Measurements from ENCODE around the gene STBD1.
A peak's percentile ranks its signal among the peaks of the same experiment; 100 is the strongest.

STBD1 gene

GRCh38 chr4:76305971-76306881 is at the start of gene STBD1:
Gene STBD1, plus strand, starts transcription at chr4:76306733. Its CDS starts 37 bp downstream, at chr4:76306770.
- DNase-seq: peak; percentile 67
- in situ Hi-C loops (cut with HindIII; ENCODE audit: low pct_ligation_motif_present, low pct_unique_long_range_greater_than_20kb, low sequenced_read_pairs): no loop called here

- DNase-seq: no peak
- in situ Hi-C loops (cut with HindIII; ENCODE audit: low pct_ligation_motif_present, low pct_unique_long_range_greater_than_20kb, low sequenced_read_pairs): no loop called here
These were observed 49.6 kb upstream of the STBD1 start for GRCh38 chr4:76256968-76257367.

DNA sequence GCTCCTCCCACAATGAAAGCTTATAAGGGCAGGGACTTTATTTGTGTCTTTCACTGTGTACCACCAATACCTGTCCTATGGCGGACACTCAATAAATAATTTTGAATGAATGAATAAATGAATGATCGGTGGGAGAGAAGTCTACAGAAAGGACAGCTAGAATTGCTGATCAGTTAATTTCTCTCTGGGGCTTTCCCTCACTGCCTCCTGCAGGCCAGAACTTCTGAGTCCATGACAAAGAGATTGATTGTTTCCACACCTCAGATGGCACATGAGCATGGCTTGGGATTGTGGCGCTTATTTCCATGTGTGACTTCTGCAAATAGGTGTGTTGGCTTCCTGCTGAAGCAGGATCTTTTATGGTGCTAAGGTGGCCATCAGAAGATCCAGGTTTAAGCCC is 48.7 kb upstream of the STBD1 start:
- in situ Hi-C loops (cut with HindIII; ENCODE audit: low pct_ligation_motif_present, low pct_unique_long_range_greater_than_20kb, low sequenced_read_pairs): no loop called here
- no peak for DNase-seq

- in situ Hi-C loops (cut with HindIII; ENCODE audit: low pct_ligation_motif_present, low pct_unique_long_range_greater_than_20kb, low sequenced_read_pairs): no loop called here
- no peak for DNase-seq
These were observed 46.0 kb upstream of the STBD1 start for GRCh38 chr4:76260571-76260970.

GRCh38 chr4:76265631-76266218 is 40.8 kb upstream of the STBD1 start:
- in situ Hi-C loops (cut with HindIII; ENCODE audit: low pct_ligation_motif_present, low pct_unique_long_range_greater_than_20kb, low sequenced_read_pairs): no loop called here

DNA sequence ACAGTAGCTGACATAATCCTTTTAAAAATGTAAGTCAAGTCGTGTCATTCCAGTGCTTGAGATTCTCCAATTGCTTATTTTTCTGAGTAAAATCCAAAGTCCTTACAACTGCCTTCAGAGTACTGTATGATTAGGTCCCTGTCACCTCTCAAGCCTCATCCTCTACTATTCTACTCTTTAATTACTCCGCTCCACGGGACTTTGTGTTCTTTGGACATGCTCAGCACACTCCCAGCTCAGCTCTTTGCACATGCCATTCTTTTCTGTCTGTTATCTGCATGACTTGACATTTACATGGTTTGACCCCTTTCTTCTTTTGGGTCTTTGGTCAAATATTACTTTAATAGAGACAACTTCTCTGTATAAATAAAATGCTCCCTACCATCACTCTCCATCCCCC is 39.9 kb upstream of the STBD1 start:
- in situ Hi-C loops (cut with HindIII; ENCODE audit: low pct_ligation_motif_present, low pct_unique_long_range_greater_than_20kb, low sequenced_read_pairs): no loop called here
- DNase-seq: no peak

More at GRCh38 chr4:76265631-76266218, 40.8 kb upstream of the STBD1 start:
- DNase-seq: no peak

DNA sequence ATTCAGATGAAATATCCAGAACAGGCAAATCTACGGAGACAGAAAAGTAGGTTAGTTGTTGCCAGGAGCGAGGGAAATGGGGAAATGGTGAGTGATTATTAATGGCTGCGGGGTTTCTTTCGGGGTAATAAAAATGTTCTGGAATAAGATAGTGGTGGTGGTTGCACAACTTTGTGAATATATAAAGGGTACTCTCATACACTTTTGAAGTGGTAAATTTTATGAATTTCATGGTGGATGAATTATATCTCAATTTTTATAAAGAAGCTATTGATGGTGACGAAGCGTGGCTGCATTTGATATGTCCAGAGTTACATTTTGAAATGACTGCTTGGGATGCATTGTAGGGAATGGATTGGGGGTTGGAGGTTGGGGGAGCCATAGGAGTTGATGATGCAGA is 38.7 kb upstream of the STBD1 start:
- DNase-seq: no peak
- in situ Hi-C loops (cut with HindIII; ENCODE audit: low pct_ligation_motif_present, low pct_unique_long_range_greater_than_20kb, low sequenced_read_pairs): no loop called here

GRCh38 chr4:76270244-76271175 is 36.0 kb upstream of the STBD1 start:
- in situ Hi-C loops (cut with HindIII; ENCODE audit: low pct_ligation_motif_present, low pct_unique_long_range_greater_than_20kb, low sequenced_read_pairs): no loop called here
- DNase-seq: no peak

DNA sequence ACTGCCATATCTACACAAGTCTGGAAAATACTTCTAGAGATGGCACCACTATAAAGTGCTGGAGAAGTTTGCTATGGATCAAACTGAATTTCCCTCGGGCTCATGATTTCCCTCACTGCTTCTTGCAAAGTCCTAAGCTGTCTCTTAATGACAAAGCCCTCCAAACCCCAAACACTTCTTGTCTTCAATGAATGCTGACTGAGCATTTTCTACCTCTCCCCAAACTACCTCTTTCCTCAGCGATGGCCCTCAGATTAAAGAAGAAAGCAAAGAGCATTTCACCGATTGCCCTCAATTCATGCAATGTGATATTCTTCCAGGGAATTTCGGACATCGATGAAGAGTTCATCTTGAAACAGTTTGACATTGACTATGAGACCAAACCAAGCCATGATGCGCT is 35.3 kb upstream of the STBD1 start:
- no peak for DNase-seq
- in situ Hi-C loops (cut with HindIII; ENCODE audit: low pct_ligation_motif_present, low pct_unique_long_range_greater_than_20kb, low sequenced_read_pairs): no loop called here

GRCh38 chr4:76272073-76272472 is 34.5 kb upstream of the STBD1 start:
- in situ Hi-C loops (cut with HindIII; ENCODE audit: low pct_ligation_motif_present, low pct_unique_long_range_greater_than_20kb, low sequenced_read_pairs): no loop called here
- DNase-seq: no peak

DNA sequence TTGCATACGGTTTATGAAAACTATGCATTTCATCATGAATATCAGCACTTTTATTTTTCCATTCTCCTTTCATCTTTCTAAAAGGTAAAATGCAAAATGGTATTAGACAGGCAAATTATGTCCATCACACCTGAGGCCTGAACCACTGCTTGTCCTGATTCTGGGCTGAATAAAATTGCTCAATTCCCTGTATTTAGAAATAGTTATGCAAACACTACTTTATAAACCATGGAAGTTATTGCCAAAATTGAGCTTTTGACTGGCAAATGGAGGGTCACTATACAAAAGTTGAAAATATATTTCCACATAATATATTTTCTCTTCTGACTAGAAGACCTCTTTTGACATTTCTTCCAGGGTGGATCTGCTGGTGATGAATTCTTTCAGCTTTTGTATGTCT is 34.0 kb upstream of the STBD1 start:
- in situ Hi-C loops (cut with HindIII; ENCODE audit: low pct_ligation_motif_present, low pct_unique_long_range_greater_than_20kb, low sequenced_read_pairs): no loop called here
- DNase-seq: no peak

DNA sequence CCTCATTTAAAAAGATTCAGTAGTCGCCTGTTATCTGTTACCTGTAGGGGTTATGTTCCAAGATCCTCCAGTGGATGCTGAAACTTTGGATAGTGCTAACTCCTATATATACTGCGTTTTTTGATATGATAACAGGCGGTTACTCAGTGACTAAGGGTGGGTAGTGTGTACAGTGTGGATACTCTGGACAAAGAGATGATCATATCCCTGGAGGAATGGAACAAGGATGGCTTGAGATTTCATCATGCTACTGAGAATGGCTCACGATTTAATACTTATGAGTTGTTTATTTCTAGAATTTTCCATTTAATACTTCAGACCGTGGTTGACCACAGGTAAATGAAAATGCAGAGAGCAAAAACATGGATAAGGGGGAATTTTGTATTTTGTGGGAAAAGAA is 33.5 kb upstream of the STBD1 start:
- no peak for DNase-seq
- in situ Hi-C loops (cut with HindIII; ENCODE audit: low pct_ligation_motif_present, low pct_unique_long_range_greater_than_20kb, low sequenced_read_pairs): no loop called here

DNA sequence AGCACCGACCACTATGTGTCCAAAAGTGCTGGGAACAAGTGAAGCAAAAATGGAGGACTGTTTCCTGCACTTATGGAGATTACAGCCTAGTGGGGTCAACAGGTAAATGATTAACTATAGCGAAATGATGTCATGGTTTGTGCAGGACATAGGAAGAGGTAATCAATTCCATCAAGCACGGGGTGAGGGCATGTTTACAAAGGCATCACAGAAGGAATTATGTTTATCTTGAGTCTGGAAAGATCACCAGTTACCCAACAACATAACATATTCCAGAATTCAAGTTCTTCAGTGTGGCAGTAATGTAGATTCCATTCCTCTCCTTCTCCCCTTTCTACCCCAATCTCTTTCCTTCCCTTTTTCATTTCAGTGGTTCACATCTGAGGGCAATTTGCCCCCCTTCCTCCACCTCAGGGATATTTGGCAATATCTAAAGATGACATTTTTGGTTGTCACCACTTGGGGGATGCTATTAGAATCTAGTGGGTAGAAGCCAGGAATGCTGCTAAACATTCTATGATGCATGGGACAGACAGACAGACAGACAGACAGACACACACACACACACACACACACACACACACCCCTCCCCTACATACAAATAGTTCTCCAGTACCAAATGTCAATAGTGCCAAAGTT is 30.9 kb upstream of the STBD1 start:
- DNase-seq: no peak
- in situ Hi-C loops (cut with HindIII; ENCODE audit: low pct_ligation_motif_present, low pct_unique_long_range_greater_than_20kb, low sequenced_read_pairs): no loop called here

DNA sequence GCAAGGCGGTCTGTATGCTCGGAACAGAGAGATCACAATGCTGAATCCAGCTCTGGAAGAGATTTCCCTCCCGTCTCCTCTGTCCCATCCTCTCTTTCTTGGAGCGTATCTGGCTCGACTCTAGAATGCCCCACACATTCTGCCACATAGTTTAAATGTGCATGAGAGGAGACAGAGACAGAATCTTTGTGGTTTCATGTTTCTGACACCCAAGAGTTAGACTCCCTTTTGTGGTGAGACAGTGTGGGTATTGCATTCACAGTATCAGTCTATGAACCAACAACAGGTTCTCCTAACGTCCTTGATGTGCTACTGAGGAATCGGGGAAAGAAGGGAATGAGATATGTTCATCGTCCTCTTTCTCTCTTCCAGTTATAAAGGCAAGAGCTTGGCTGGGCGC is 29.7 kb upstream of the STBD1 start:
- in situ Hi-C loops (cut with HindIII; ENCODE audit: low pct_ligation_motif_present, low pct_unique_long_range_greater_than_20kb, low sequenced_read_pairs): no loop called here
- DNase-seq: no peak

DNA sequence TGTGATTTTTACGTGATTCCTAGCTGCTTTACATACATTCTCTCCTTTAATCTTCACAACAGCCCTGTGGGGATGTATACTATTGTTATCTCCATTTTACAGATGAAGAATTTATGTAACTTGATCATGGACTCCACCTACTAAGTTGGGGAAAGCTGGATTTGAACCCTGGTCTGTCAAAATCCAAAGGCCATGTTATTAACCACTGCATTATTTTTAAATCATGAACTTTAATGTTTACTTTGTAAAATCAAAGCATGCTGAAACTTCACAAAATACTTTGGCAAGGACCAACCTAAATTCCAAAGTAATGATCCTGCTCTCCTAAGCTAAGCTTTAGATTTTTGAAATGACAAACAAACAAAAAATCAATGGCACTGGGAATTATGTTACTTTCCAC is 28.9 kb upstream of the STBD1 start:
- in situ Hi-C loops (cut with HindIII; ENCODE audit: low pct_ligation_motif_present, low pct_unique_long_range_greater_than_20kb, low sequenced_read_pairs): no loop called here
- no peak for DNase-seq

DNA sequence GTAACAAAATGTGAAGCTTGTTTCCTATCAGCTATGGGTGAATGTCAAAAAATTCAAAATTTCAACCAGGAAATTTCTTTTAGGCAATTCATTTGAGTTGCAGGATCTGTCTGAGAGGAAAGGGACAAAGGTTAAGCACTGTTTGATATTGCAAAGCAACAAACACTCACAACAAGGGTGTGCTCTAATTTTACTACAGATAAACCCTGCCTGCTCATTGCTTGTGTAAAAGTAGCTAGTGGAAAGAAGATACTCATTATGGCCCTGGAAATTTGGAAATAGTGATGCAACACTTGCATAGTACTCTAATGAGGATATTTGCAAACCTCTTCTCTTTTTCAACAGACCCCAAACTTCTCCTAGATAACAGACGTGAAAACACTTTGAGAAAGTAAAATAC is 27.9 kb upstream of the STBD1 start:
- in situ Hi-C loops (cut with HindIII; ENCODE audit: low pct_ligation_motif_present, low pct_unique_long_range_greater_than_20kb, low sequenced_read_pairs): no loop called here
- no peak for DNase-seq

DNA sequence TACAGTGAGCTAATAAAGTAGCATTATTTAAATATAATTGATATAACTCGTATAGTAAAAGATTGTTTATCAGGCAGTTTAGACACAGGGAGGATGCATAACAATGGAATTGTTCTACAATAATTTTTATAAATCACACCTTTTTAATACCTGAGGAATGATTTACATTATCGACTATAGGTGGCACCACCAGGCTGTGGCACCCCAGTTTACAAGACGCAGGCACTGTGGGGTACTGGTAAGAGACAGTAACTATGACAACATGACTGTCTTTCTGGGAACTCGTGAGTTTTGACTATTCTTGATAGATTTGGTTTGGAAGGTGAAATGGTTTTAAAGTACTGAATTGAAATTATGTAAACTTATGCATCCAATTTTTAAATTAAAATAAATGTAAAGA is 27.1 kb upstream of the STBD1 start:
- no peak for DNase-seq
- in situ Hi-C loops (cut with HindIII; ENCODE audit: low pct_ligation_motif_present, low pct_unique_long_range_greater_than_20kb, low sequenced_read_pairs): no loop called here

GRCh38 chr4:76280488-76281441 is 25.8 kb upstream of the STBD1 start:
- in situ Hi-C loops (cut with HindIII; ENCODE audit: low pct_ligation_motif_present, low pct_unique_long_range_greater_than_20kb, low sequenced_read_pairs): no loop called here
- DNase-seq: no peak

Data from ACHN (cell line).